Measurements from ENCODE around the gene TYW3. TPM values are rescaled to one million over a fixed set of nuclear protein-coding genes. Genes with fewer than 3 reads are reported as not detected.

The TYW3 gene
- total and polyA plus RNA-seq, 12 donors = 9.7 to 50.2 (median 22.4) TPM

GRCh38 chr1:74812180-74812541, 79.2 kb downstream of the TYW3 start:
- WGBS, 4 donors = 39 to 54% (median 49%) methylated on average over 1 of the region's 1 CpG

More at GRCh38 chr1:74812180-74812541, 79.2 kb downstream of the TYW3 start:
- no peak for TF ChIP-seq POLR2A (IDR thresholded peaks at IDR 0.05)
- TF ChIP-seq CTCF (IDR thresholded peaks at IDR 0.05) = no peak
- H3K27me3 ChIP-seq = no peaks in the 10 kb centered on the region
- H3K4me3 ChIP-seq = no peak overlapping the region
- H3K4me1 ChIP-seq (replicated peaks in 1 of 2) = no peaks in the 10 kb centered on the region
- no peaks in the 10 kb centered on the region for H3K9me3 ChIP-seq (replicated peaks in 1 of 3)
- no peak overlapping the region for H3K27ac ChIP-seq
- intact Hi-C loops (cut with DNase I) = no loop called here
- no peaks in the 10 kb centered on the region for H3K36me3 ChIP-seq (replicated peaks in 1 of 2)
- DNase-seq = no peak

Other genes starting within 250 kb of the TYW3 start
- gene LRRC53, start 220.5 kb upstream of the TYW3 start, total RNA-seq = not detected
- not detected for gene LRRC53, start 220.5 kb upstream of the TYW3 start, polyA plus RNA-seq
- 1 to 10 TPM in 5 of 9 donors, under 1 TPM in 3, not detected in 1; 0.09 to 2.8 (median 1.1) TPM for gene ERICH3, start 59.4 kb upstream of the TYW3 start, total RNA-seq
- gene ERICH3, start 59.4 kb upstream of the TYW3 start, polyA plus RNA-seq = 1 to 10 TPM; 1.5 to 9.6 (median 6.6) TPM
- 10 to 100 TPM; 18.1 to 69.0 (median 45.0) TPM for gene CRYZ, start 102 bp upstream of the TYW3 start, total RNA-seq
- gene CRYZ, start 102 bp upstream of the TYW3 start, polyA plus RNA-seq = 10 to 100 TPM; 47.6 to 81.6 (median 47.8) TPM